HEK293 (cell line): Measurements from ENCODE around the gene KCNC4.

Experiments
- CTCF ChIA-PET: fragments of 350-600 bp; formaldehyde crosslinking; extraction: SDS; loops from one replicate; lab custom pipeline; 2021; ENCODE audit warnings: antibody characterized with exemption; lab: Yijun Ruan, JAX
- POLR2A ChIA-PET: fragments of 300-600 bp; formaldehyde crosslinking; extraction: SDS; loops from one replicate; lab custom pipeline; 2020; ENCODE audit warnings: antibody characterized with exemption, inconsistent platforms; lab: Yijun Ruan, JAX
- H3K27ac ChIP-seq: fragments of 200-500 bp; sonication (Bioruptor generic); 2 replicates; pipeline ENCODE4 v1.5.1; 2014; ENCODE audit warnings: low read depth, low read length, control low read depth, inconsistent platforms; ENCODE audit errors: extremely low read depth
- H3K36me3 ChIP-seq, 2 experiments: fragments of 200-500 bp in 1 of 2; sonication (Bioruptor generic) in 1 of 2; 1 replicate in 1 of 2; 2 replicates in 1 of 2; pipeline ENCODE4 v1.5.1; 2014 to 2017; ENCODE audit warnings: inconsistent platforms in 2 of 2, low read length in 2 of 2; ENCODE audit not compliant: control insufficient read depth in 2 of 2, insufficient read depth in 1 of 2
- H3K4me1 ChIP-seq: fragments of 200-500 bp; sonication (Bioruptor generic); 2 replicates; pipeline ENCODE4 v1.5.1; 2014; ENCODE audit warnings: mild to moderate bottlenecking, low read length, inconsistent platforms; ENCODE audit not compliant: control insufficient read depth, insufficient read depth
- H3K4me3 ChIP-seq: 2 replicates; pipeline ENCODE4 v1.5.1; 2011; ENCODE audit warnings: low read depth, mild to moderate bottlenecking, control low read depth, low read length, moderate library complexity
- H3K9me3 ChIP-seq: fragments of 200-500 bp; sonication (Bioruptor generic); 2 replicates; pipeline ENCODE4 v1.5.1; 2014; ENCODE audit warnings: low read depth, low read length, inconsistent platforms; ENCODE audit not compliant: control insufficient read depth, insufficient read depth
- KLF17 ChIP-seq: fragments of 450-650 bp; formaldehyde crosslinking; IDR thresholded peaks from 2 replicates; pipeline ENCODE4 v1.5.1; 2016; ENCODE audit warnings: missing biosample characterization, missing genetic modification characterization
- MZF1 ChIP-seq: fragments of 450-650 bp; formaldehyde crosslinking; IDR thresholded peaks from 2 replicates; pipeline ENCODE4 v1.5.1; 2017; ENCODE audit warnings: missing biosample characterization, missing genetic modification characterization, borderline replicate concordance
- REST ChIP-seq: fragments of 450-650 bp; formaldehyde crosslinking; IDR thresholded peaks from 2 replicates; pipeline ENCODE4 v1.5.1; 2016; ENCODE audit warnings: missing biosample characterization, missing genetic modification characterization
- ZBTB10 ChIP-seq: fragments of 450-650 bp; formaldehyde crosslinking; IDR thresholded peaks from 2 replicates; pipeline ENCODE4 v1.5.1; 2016; ENCODE audit warnings: missing biosample characterization, missing genetic modification characterization
- ZFP41 ChIP-seq: fragments of 450-650 bp; formaldehyde crosslinking; IDR thresholded peaks from 2 replicates; pipeline ENCODE4 v1.5.1; 2016; ENCODE audit warnings: missing biosample characterization, missing genetic modification characterization, borderline replicate concordance
- ZNF114 ChIP-seq: fragments of 450-650 bp; formaldehyde crosslinking; IDR thresholded peaks from 2 replicates; pipeline ENCODE4 v1.5.0; 2017; ENCODE audit warnings: missing biosample characterization, missing genetic modification characterization
- ZNF148 ChIP-seq: fragments of 450-650 bp; formaldehyde crosslinking; IDR thresholded peaks from 2 replicates; pipeline ENCODE4 v1.5.0; 2017; ENCODE audit warnings: missing biosample characterization, missing genetic modification characterization, borderline replicate concordance
- ZNF292 ChIP-seq: fragments of 450-650 bp; formaldehyde crosslinking; IDR thresholded peaks from 2 replicates; pipeline ENCODE4 v1.5.1; 2016; ENCODE audit warnings: low read depth, missing biosample characterization, missing genetic modification characterization, borderline replicate concordance
- ZNF423 ChIP-seq: fragments of 450-650 bp; formaldehyde crosslinking; IDR thresholded peaks from 2 replicates; pipeline ENCODE4 v1.5.1; 2016; ENCODE audit warnings: missing biosample characterization, missing genetic modification characterization
- ZNF549 ChIP-seq: fragments of 450-650 bp; IDR thresholded peaks from 2 replicates; pipeline ENCODE4 v1.5.1; 2018; ENCODE audit warnings: missing biosample characterization, missing genetic modification characterization, mild to moderate bottlenecking, inconsistent platforms, moderate library complexity
- ZNF600 ChIP-seq: fragments of 450-650 bp; formaldehyde crosslinking; IDR thresholded peaks from 2 replicates; pipeline ENCODE4 v1.5.1; 2016; ENCODE audit warnings: missing biosample characterization, missing genetic modification characterization
- ZNF629 ChIP-seq: fragments of 450-650 bp; formaldehyde crosslinking; IDR thresholded peaks from 2 replicates; pipeline ENCODE4 v1.5.1; 2017; ENCODE audit warnings: missing biosample characterization, missing genetic modification characterization
- ZNF692 ChIP-seq: fragments of 450-650 bp; formaldehyde crosslinking; IDR thresholded peaks from 2 replicates; pipeline ENCODE4 v1.5.1; 2016; ENCODE audit warnings: missing biosample characterization, missing genetic modification characterization
- ZNF747 ChIP-seq: fragments of 450-650 bp; formaldehyde crosslinking; IDR thresholded peaks from 2 replicates; pipeline ENCODE4 v1.5.1; 2016; ENCODE audit warnings: missing biosample characterization, missing genetic modification characterization
- ZNF768 ChIP-seq: fragments of 450-650 bp; formaldehyde crosslinking; IDR thresholded peaks from 2 replicates; pipeline ENCODE4 v1.5.1; 2018; ENCODE audit warnings: missing biosample characterization, mild to moderate bottlenecking, missing genetic modification characterization
- ZSCAN18 ChIP-seq: fragments of 450-650 bp; formaldehyde crosslinking; IDR thresholded peaks from 2 replicates; pipeline ENCODE4 v1.5.1; 2016; ENCODE audit warnings: missing biosample characterization, missing genetic modification characterization

The KCNC4 gene

GRCh38 chr1:110190282-110190929 lies 19.7 kb upstream of the KCNC4 start (continued):
- TF ChIP-seq ZNF148 (tag by site-specific recombination) (no peak), ZSCAN18 (no peak), ZNF114 (tag by site-specific recombination) (no peak), KLF17 (tag by site-specific recombination) (no peak), ZNF629 (tag by site-specific recombination) (no peak), ZNF600 (0 out of 2 replicates have a peak, but pooled peaks have one; percentile 34)

- ChIA-PET CTCF (interaction anchor here (1.4 to 2.0 kb wide), 2 partner anchors 10 to 120 kb away, joined by 6 to 7 read pairs; no protein-coding TSS in a partner anchor), POLR2A (no interaction called here)
- TF ChIP-seq ZNF423 (tag by site-specific recombination) = no peak
- no peak for TF ChIP-seq MZF1
- TF ChIP-seq ZNF747 (tag by site-specific recombination) = no peak
- no peak for TF ChIP-seq ZBTB10 (tag by site-specific recombination)
- no peak for TF ChIP-seq ZNF292
- TF ChIP-seq ZFP41 (tag by site-specific recombination) = no peak
- no peak for TF ChIP-seq ZNF768 (tag by site-specific recombination)
- TF ChIP-seq ZNF549 (tag by site-specific recombination) = no peak
- no peak for TF ChIP-seq ZNF692 (tag by site-specific recombination)
- no peak for TF ChIP-seq REST (tag by site-specific recombination)
- Histone ChIP-seq H3K4me1 (peaks cover 12% of the 10 kb centered on the region), H3K36me3 (no peaks in the 10 kb centered on the region), H3K4me3 (no peak overlapping the region), H3K9me3 (no peaks in the 10 kb centered on the region), H3K27ac (no peak overlapping the region)
Observed at GRCh38 chr1:110192541-110192940, 17.6 kb upstream of the KCNC4 start.
